Esophagus squamous epithelium (tissue), 5 donors: ENCODE data around the gene LTBP1. TPM values are rescaled to one million over a fixed set of nuclear protein-coding genes. Genes with fewer than 3 reads are reported as not detected.

ENCODE experiments used
- DNase-seq: peaks from one replicate; lab custom pipeline; 2025; lab: John Stamatoyannopoulos, UW
- H3K27ac ChIP-seq, 4 donors: fragments of 200-600 bp; sonication (generic); one replicate each; pipeline ENCODE4 v1.5.1; 2016 to 2019; ENCODE audit warnings: mild to moderate bottlenecking in 1 of 4
- H3K27me3 ChIP-seq, 4 donors: fragments of 200-600 bp; sonication (generic); 1 replicate in 3 of 4; 2 replicates in 1 of 4; pipeline versions ENCODE4 v1.5.1 to v1.6.0; 2017 to 2021; ENCODE audit warnings: antibody characterized with exemption in 1 of 4
- H3K36me3 ChIP-seq, 3 donors: fragments of 200-600 bp; sonication (generic); one replicate each; pipeline ENCODE4 v1.5.1; 2016 to 2019
- H3K4me1 ChIP-seq, 3 donors: fragments of 200-600 bp; sonication (generic); one replicate each; pipeline ENCODE4 v1.5.1; 2017 to 2019
- H3K4me3 ChIP-seq, 4 donors: fragments of 200-600 bp; sonication (generic); 1 replicate in 3 of 4; 2 replicates in 1 of 4; pipeline ENCODE4 v1.5.1; 2016 to 2019; ENCODE audit warnings: mild to moderate bottlenecking in 2 of 4, moderate library complexity in 1 of 4
- H3K9me3 ChIP-seq, 3 donors: fragments of 200-600 bp; sonication (generic); one replicate each; pipeline ENCODE4 v1.5.1; 2016 to 2019
- POLR2A ChIP-seq, 4 donors: fragments of 450-650 bp; IDR thresholded peaks; one replicate each; pipeline ENCODE4 v1.6.1; 2017; ENCODE audit warnings: antibody characterized with exemption in 4 of 4, mild to moderate bottlenecking in 4 of 4, moderate library complexity in 3 of 4
- WGBS, 2 donors: methylation state at CpG; one replicate each; pipeline ENCODE4 v1.1.5; 2018; 5-methylcytosine and 5-hydroxymethylcytosine counted together
- intact Hi-C: fragments of 100-400 bp; cut with DNase I; formaldehyde crosslinking; loops from one replicate; pipeline ENCODE4 v1.15.0; 2022
- total RNA-seq, 4 donors: library from RNA; depleted of rRNA; stranded (reverse); fragments of >200 nt; gene quantifications; one replicate each; pipeline ENCODE4 v1.1.0, GENCODE V29; 2016
- TF ChIP-seq, protein P1 (sequence below), 6 experiments: fragments of 450-650 bp in 4 of 6; fragments of 200-600 bp in 2 of 6; sonication (generic) in 2 of 6; IDR thresholded peaks; one replicate each; pipeline ENCODE4 v1.5.1; 2016 to 2019; ENCODE audit warnings: antibody characterized with exemption in 6 of 6, mild to moderate bottlenecking in 4 of 6, moderate library complexity in 4 of 6
- donor health status: DM: yes; HTN: yes; CAD: no.

LTBP1 gene
- total RNA-seq, 4 donors from 2014 or later, result 5.5 to 69.4 (median 32.6) TPM

DNA sequence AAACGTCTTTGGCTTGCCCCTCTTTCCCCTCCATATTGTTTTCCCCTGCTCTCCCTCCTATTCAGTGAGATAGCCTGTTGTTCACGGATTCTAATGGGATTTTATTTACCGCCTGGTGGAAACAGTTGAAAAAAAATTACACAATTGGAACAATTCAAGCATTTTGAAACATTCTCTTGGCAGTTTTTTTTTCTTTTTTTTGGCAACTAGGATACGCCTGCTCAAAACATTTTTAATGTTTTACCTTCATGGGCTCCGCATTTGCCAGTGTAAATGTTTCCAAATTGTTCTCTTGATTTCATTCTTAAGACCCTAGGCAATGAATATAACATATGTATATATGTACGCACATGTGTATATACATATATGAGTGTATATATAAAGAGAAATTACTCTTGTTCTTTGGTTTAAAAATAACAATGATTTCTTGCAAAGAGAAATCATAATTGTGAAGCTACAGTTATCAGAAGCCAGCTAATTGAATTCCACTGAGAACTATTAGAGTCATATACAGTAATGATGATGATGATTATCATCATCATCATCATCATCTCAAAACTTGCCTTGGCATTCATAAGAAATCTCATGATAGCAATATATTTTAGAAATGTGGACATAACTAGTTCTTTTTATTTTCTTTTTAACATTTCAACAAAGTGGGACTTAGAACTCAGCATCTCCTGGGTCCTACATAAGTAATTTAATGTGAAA is 146.7 kb downstream of the LTBP1 start:
- no peaks in the 10 kb centered on the region for H3K36me3 ChIP-seq
- intact Hi-C loops, result no loop called here
- H3K27ac ChIP-seq, result no peak overlapping the region
- H3K4me3 ChIP-seq, result no peak overlapping the region
- no peaks in the 10 kb centered on the region for H3K9me3 ChIP-seq
- 80 to 88% methylated on average over 6 of the region's 6 CpGs for WGBS, 2 donors
- no peak for DNase-seq
- no peaks in the 10 kb centered on the region for H3K4me1 ChIP-seq
- no peak for TF ChIP-seq POLR2A (IDR thresholded peaks at IDR 0.05)
- H3K27me3 ChIP-seq, result peaks cover 0 to 8% (median 0%) of the 10 kb centered on the region in 4 donors

DNA sequence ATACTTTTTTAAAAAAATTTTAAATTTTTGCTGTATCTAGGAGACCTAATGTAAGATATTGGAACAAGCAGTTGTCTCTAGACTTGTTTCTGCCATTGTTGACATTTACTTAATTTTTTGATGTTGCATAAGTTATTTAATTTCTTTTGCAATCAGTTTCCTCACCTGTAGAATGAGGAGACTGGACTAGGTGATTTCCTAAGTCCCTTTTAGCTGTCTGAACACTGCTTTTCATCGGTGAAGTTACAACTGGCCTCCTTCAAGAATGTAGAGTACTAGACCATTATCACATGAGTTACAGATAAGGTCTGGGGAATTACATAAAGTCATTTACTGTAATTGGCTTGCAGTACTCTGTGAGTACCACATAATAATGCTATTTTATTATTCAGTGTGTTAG is 147.6 kb downstream of the LTBP1 start:
- DNase-seq, result no peak
- intact Hi-C loops, result no loop called here
- Histone ChIP-seq H3K27me3 (peaks cover 0 to 8% (median 0%) of the 10 kb centered on the region in 4 donors), H3K27ac (no peak overlapping the region), H3K36me3 (no peaks in the 10 kb centered on the region), H3K4me3 (no peak overlapping the region), H3K9me3 (no peaks in the 10 kb centered on the region), H3K4me1 (no peaks in the 10 kb centered on the region)
- WGBS, 2 donors, result 44 to 45% methylated on average over 1 of the region's 1 CpG
- no peak for TF ChIP-seq POLR2A (IDR thresholded peaks at IDR 0.05)
- TF ChIP-seq, protein P1, sequence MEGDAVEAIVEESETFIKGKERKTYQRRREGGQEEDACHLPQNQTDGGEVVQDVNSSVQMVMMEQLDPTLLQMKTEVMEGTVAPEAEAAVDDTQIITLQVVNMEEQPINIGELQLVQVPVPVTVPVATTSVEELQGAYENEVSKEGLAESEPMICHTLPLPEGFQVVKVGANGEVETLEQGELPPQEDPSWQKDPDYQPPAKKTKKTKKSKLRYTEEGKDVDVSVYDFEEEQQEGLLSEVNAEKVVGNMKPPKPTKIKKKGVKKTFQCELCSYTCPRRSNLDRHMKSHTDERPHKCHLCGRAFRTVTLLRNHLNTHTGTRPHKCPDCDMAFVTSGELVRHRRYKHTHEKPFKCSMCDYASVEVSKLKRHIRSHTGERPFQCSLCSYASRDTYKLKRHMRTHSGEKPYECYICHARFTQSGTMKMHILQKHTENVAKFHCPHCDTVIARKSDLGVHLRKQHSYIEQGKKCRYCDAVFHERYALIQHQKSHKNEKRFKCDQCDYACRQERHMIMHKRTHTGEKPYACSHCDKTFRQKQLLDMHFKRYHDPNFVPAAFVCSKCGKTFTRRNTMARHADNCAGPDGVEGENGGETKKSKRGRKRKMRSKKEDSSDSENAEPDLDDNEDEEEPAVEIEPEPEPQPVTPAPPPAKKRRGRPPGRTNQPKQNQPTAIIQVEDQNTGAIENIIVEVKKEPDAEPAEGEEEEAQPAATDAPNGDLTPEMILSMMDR (IDR thresholded peaks at IDR 0.05), result no peak

GRCh38 chr2:33099989-33100388 is 153.2 kb downstream of the LTBP1 start:
- DNase-seq, result no peak
- no peaks in the 10 kb centered on the region for H3K36me3 ChIP-seq
- no peak overlapping the region for H3K4me3 ChIP-seq
- peaks cover 0 to 21% (median 14%) of the 10 kb centered on the region in 3 donors for H3K4me1 ChIP-seq
- TF ChIP-seq, protein P1 (IDR thresholded peaks at IDR 0.05), result no peak
- no peak for TF ChIP-seq POLR2A (IDR thresholded peaks at IDR 0.05)
- intact Hi-C loops, result no loop called here
- WGBS, 2 donors, result 94 to 95% methylated on average over 4 of the region's 4 CpGs
- no peaks in the 10 kb centered on the region for H3K9me3 ChIP-seq
- H3K27me3 ChIP-seq, result no peaks in the 10 kb centered on the region
- H3K27ac ChIP-seq, result no peak overlapping the region

DNA sequence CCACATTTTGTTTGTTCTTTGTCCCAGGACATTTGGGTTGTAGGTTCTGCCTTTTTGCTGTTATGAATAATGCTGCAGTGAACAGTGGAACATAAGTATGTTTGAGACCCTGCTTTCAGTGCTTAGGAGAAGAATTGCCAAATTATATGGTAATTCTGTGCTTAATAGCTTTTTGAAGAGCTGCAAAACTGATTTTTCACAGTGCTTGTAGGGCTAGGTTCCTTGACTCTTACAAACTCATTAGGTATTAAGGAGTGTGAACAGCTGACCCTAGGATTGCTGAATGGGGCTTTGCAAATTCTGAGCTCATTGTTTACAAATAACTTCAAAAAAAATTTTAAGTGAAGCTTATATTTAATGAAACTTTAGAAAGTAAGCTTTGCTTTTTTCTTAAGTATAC is 154.2 kb downstream of the LTBP1 start:
- Histone ChIP-seq H3K27me3 (no peaks in the 10 kb centered on the region), H3K4me3 (no peak overlapping the region), H3K36me3 (no peaks in the 10 kb centered on the region), H3K27ac (no peak overlapping the region), H3K4me1 (peaks cover 0 to 22% (median 14%) of the 10 kb centered on the region in 3 donors), H3K9me3 (no peaks in the 10 kb centered on the region)
- DNase-seq, result no peak
- TF ChIP-seq POLR2A (IDR thresholded peaks at IDR 0.05), result no peak
- TF ChIP-seq, protein P1 (IDR thresholded peaks at IDR 0.05), result no peak
- intact Hi-C loops, result no loop called here

DNA sequence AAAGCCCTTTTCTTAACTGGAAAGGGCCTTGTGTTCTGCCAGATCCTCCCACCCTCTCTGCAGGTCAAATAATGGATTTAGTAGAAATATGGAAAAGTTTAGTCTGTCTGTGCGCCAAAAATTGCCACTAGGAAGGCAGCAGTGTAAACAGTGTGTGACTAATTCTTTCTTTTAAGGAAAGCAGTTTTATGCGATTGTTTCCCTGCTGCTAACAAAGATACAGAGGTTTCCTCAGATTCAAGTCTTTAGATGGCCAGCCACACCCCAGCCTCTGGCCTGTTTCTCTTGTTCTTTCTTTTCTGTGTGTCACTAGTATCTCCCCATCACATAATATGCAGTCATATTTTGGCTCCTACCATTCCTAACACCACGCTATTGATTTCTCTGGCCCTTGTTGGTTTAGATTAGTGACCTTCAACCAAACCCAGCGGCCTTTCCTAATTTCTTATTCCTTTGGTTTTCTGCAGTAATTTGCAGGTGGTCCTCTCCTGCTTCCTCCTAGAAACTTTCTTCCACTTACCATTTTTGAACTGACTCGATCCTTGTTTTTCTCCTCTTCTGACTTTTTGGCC is 157.4 kb downstream of the LTBP1 start:
- no peaks in the 10 kb centered on the region for H3K27me3 ChIP-seq
- TF ChIP-seq POLR2A (IDR thresholded peaks at IDR 0.05), result no peak
- TF ChIP-seq, protein P1 (IDR thresholded peaks at IDR 0.05), result no peak
- intact Hi-C loops, result no loop called here
- peaks cover 0 to 29% (median 18%) of the 10 kb centered on the region in 3 donors for H3K4me1 ChIP-seq
- DNase-seq, result no peak
- peak overlapping the region in 3 of 4 donors; percentile 16 to 61 (median 20) for H3K27ac ChIP-seq
- WGBS, 2 donors, result 40 to 41% methylated on average over 5 of the region's 5 CpGs
- H3K4me3 ChIP-seq, result no peak overlapping the region
- H3K36me3 ChIP-seq, result no peaks in the 10 kb centered on the region
- no peaks in the 10 kb centered on the region for H3K9me3 ChIP-seq
